Erythroblast (primary cell): Measurements from ENCODE around the gene CLEC4G.

Experiments
- GATA1 ChIP-seq: IDR thresholded peaks from 2 replicates; pipeline ENCODE4 v1.6.1; 2011; ENCODE audit warnings: low read depth, mild to moderate bottlenecking, control low read depth, low read length, moderate library complexity
- POLR2A ChIP-seq: IDR thresholded peaks from 2 replicates; pipeline ENCODE4 v1.6.1; 2011; ENCODE audit warnings: mild to moderate bottlenecking, low read length

DNA sequence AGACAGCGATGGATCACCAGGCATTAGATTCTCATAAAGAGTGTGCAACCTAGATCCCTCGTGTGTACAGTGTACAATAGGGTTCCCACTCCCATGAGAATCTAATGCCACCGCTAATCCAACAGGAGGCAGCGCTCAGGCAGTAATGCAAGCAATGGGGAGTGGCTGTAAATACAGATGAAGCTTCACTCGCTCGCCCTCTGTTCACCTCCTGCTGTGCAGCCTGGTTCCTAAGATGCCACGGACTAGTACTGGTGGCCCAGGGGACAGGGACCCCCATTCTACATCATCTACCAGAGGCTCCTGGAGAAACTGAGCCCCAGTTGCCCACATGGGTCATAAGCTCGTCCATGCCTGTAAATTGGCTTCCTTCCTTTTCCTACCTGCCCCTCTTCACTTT, 39.2 kb upstream of the CLEC4G start:
- TF ChIP-seq POLR2A (no peak), GATA1 (no peak)
